ENCODE results near the gene KNOP1. TPM values are rescaled to one million over a fixed set of nuclear protein-coding genes. Genes with fewer than 3 reads are reported as not detected.
A peak's percentile ranks its signal among the peaks of the same experiment; 100 is the strongest.
"Not testable (repeated sequence)": the region's sequence is repeated elsewhere in the genome, so short reads cannot be mapped to it uniquely, and the experiment has no call there.

The KNOP1 gene
- total RNA-seq, 1 experiment from 2014 or later: 65.0 TPM

DNA sequence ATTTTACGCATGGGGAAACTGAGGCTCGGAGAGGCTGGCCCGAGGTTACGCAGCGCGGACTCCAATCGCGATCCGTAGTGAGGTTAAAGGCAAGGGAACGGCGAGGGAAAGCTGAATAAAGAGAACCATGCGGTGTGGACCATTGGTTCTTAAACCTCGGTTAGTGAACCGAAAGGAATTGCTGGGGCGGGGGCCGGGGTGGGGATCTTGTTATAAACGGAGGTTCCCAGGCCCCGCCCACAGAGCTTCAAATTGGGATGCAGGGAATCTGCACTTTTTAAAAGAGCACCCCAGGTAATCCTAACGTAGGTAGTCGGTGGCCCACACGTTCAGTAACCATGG, 568 bp upstream of the KNOP1 start:
- peak; percentile 33 for DNase-seq (ENCODE audit: low spot score)
- BruUV-seq (replicated peaks): no TSS peak
- ChIA-PET POLR2A (ENCODE audit: low non-redundant PET) (no interaction called here), CTCF (no interaction called here)
- peaks cover 11% of the 10 kb centered on the region for H3K36me3 ChIP-seq (ENCODE audit: insufficient read depth, low read length, poor library complexity, severe bottlenecking)
- TF ChIP-seq, protein P1, sequence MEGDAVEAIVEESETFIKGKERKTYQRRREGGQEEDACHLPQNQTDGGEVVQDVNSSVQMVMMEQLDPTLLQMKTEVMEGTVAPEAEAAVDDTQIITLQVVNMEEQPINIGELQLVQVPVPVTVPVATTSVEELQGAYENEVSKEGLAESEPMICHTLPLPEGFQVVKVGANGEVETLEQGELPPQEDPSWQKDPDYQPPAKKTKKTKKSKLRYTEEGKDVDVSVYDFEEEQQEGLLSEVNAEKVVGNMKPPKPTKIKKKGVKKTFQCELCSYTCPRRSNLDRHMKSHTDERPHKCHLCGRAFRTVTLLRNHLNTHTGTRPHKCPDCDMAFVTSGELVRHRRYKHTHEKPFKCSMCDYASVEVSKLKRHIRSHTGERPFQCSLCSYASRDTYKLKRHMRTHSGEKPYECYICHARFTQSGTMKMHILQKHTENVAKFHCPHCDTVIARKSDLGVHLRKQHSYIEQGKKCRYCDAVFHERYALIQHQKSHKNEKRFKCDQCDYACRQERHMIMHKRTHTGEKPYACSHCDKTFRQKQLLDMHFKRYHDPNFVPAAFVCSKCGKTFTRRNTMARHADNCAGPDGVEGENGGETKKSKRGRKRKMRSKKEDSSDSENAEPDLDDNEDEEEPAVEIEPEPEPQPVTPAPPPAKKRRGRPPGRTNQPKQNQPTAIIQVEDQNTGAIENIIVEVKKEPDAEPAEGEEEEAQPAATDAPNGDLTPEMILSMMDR (conservative IDR thresholded peaks at IDR 0.05; ENCODE audit: low read depth, low read length): no peak
- no peak for TF ChIP-seq EZH2 (IDR thresholded peaks at IDR 0.05; ENCODE audit: borderline replicate concordance, low read depth, low read length, poor library complexity, severe bottlenecking)
- no peaks in the 10 kb centered on the region for H3K9me3 ChIP-seq (ENCODE audit: low read depth, low read length, poor library complexity, severe bottlenecking)
- intact Hi-C loops (cut with micrococcal nuclease; ENCODE audit: unreplicated experiment): loop anchor here (2.0 kb wide), 1 partner anchor 164 kb away; no protein-coding TSS in a partner anchor
- H3K4me1 ChIP-seq (ENCODE audit: insufficient read depth, low read length, poor library complexity, severe bottlenecking): peaks cover 12% of the 10 kb centered on the region
- no peaks in the 10 kb centered on the region for H3K27me3 ChIP-seq (replicated peaks; ENCODE audit: insufficient read depth, low read depth, low read length, poor library complexity)
- peak overlapping the region; percentile 77 for H3K27ac ChIP-seq (ENCODE audit: low read depth, low read length, poor library complexity, severe bottlenecking)
- H3K4me3 ChIP-seq (ENCODE audit: low read depth, low read length, poor library complexity, severe bottlenecking): peak overlapping the region; percentile 81

DNA sequence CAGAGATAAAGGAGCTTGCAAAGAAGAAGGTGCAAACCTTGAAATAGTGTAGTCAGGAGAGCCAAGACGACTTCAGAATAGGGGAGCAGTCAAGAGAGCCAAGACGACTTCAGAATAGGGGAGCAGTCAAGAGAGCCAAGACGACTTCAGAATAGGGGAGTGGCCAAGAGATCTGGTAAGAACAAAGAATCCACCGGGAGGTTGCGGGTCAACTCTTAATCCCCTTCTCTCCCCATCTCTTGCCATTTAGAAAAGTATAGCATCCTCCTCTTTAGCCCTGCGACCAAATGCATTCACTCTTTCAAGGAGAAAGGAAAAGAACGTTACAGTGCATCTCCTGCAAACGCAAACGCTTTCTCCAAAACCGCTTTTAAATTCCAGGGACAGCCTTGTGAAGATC, 713 bp downstream of the KNOP1 start:
- intact Hi-C loops (cut with micrococcal nuclease; ENCODE audit: unreplicated experiment): loop anchor here (2.0 kb wide), 1 partner anchor 21 kb away; no protein-coding TSS in a partner anchor
- TF ChIP-seq, protein P1 (conservative IDR thresholded peaks at IDR 0.05; ENCODE audit: low read depth, low read length): no peak
- TF ChIP-seq EZH2 (IDR thresholded peaks at IDR 0.05; ENCODE audit: borderline replicate concordance, low read depth, low read length, poor library complexity, severe bottlenecking): no peak
- peak; percentile 35 for DNase-seq (ENCODE audit: low spot score)
- Histone ChIP-seq H3K27ac (ENCODE audit: low read depth, low read length, poor library complexity, severe bottlenecking) (peak overlapping the region; percentile 77), H3K9me3 (ENCODE audit: low read depth, low read length, poor library complexity, severe bottlenecking) (no peaks in the 10 kb centered on the region), H3K36me3 (ENCODE audit: insufficient read depth, low read length, poor library complexity, severe bottlenecking) (peaks cover 20% of the 10 kb centered on the region), H3K27me3 (replicated peaks; ENCODE audit: insufficient read depth, low read depth, low read length, poor library complexity) (no peaks in the 10 kb centered on the region), H3K4me3 (ENCODE audit: low read depth, low read length, poor library complexity, severe bottlenecking) (peak overlapping the region; percentile 81), H3K4me1 (ENCODE audit: insufficient read depth, low read length, poor library complexity, severe bottlenecking) (peaks cover 6% of the 10 kb centered on the region)
- ChIA-PET POLR2A (ENCODE audit: low non-redundant PET) (no interaction called here), CTCF (no interaction called here)
- BruUV-seq (replicated peaks): TSS peak; percentile 50

DNA sequence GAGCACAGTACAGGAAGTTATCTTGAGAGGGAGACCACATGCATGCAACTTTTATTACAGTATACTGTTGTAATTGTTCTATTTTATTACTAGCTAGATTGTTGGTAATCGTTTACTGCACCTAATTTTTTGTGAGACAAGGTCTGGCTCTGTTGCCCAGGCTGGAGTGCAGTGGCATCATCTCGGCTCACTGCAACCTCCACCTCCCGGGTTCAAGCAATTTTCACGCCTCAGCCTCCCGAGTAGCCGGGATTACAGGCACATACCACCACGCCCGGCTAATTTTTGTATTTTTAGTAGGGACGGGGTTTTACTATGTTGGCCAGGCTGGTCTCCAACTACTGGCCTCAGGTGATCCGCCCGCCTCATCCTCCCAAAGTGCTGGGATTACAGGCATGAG, 1.3 kb downstream of the KNOP1 start:
- H3K4me3 ChIP-seq (ENCODE audit: low read depth, low read length, poor library complexity, severe bottlenecking): peak overlapping the region; percentile 81
- POLR2A ChIA-PET (ENCODE audit: low non-redundant PET); H3K9me3 ChIP-seq (ENCODE audit: low read depth, low read length, poor library complexity, severe bottlenecking); CTCF ChIA-PET; DNase-seq (ENCODE audit: low spot score); H3K4me1 ChIP-seq (ENCODE audit: insufficient read depth, low read length, poor library complexity, severe bottlenecking); BruUV-seq (replicated peaks); H3K27ac ChIP-seq (ENCODE audit: low read depth, low read length, poor library complexity, severe bottlenecking); H3K27me3 ChIP-seq (replicated peaks; ENCODE audit: insufficient read depth, low read depth, low read length, poor library complexity): not testable (repeated sequence)
- peaks cover 24% of the 10 kb centered on the region for H3K36me3 ChIP-seq (ENCODE audit: insufficient read depth, low read length, poor library complexity, severe bottlenecking)
- intact Hi-C loops (cut with micrococcal nuclease; ENCODE audit: unreplicated experiment): loop anchor here (2.0 kb wide), 1 partner anchor 20 kb away; no protein-coding TSS in a partner anchor

DNA sequence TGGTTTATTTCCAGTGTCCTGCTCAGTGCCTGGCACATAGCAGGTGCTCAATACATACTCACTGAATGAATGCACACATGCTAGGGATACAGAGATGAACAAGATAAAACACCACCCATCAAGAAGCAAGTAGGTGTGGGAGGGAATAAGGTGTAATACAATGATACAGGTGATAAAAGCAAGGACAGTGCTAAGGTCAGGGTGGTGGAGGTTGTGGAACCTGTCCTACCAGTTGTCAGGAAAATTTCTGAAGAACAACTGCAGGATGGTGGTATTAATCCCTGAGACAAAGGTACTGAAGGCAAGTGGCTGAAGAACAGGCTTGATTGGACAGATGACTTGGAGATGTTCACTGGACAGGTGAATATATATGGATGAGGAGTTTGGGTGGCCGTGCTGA, 1.8 kb downstream of the KNOP1 start:
- no peaks in the 10 kb centered on the region for H3K9me3 ChIP-seq (ENCODE audit: low read depth, low read length, poor library complexity, severe bottlenecking)
- no peak for TF ChIP-seq EZH2 (IDR thresholded peaks at IDR 0.05; ENCODE audit: borderline replicate concordance, low read depth, low read length, poor library complexity, severe bottlenecking)
- TF ChIP-seq, protein P1 (conservative IDR thresholded peaks at IDR 0.05; ENCODE audit: low read depth, low read length): no peak
- BruUV-seq (replicated peaks): no TSS peak
- peaks cover 6% of the 10 kb centered on the region for H3K4me1 ChIP-seq (ENCODE audit: insufficient read depth, low read length, poor library complexity, severe bottlenecking)
- peaks cover 27% of the 10 kb centered on the region for H3K36me3 ChIP-seq (ENCODE audit: insufficient read depth, low read length, poor library complexity, severe bottlenecking)
- DNase-seq (ENCODE audit: low spot score): no peak
- no peak overlapping the region for H3K27ac ChIP-seq (ENCODE audit: low read depth, low read length, poor library complexity, severe bottlenecking)
- CTCF ChIA-PET: no interaction called here
- H3K27me3 ChIP-seq (replicated peaks; ENCODE audit: insufficient read depth, low read depth, low read length, poor library complexity): no peaks in the 10 kb centered on the region
- intact Hi-C loops (cut with micrococcal nuclease; ENCODE audit: unreplicated experiment): loop anchor here (2.0 kb wide), 1 partner anchor 19 kb away; no protein-coding TSS in a partner anchor
- peak overlapping the region; percentile 81 for H3K4me3 ChIP-seq (ENCODE audit: low read depth, low read length, poor library complexity, severe bottlenecking)
- POLR2A ChIA-PET (ENCODE audit: low non-redundant PET): no interaction called here

Data from A673 (cell line).